SK-N-SH (cell line): ENCODE data around the gene SSTR3. TPM values are rescaled to one million over a fixed set of nuclear protein-coding genes. Genes with fewer than 3 reads are reported as not detected.

Experiments used
- CTCF ChIA-PET: fragments of 300-600, 350-600 bp; formaldehyde crosslinking; extraction: SDS; loops from one replicate; lab custom pipeline; 2021; lab: Yijun Ruan, JAX
- POLR2A ChIA-PET: fragments of 350-600 bp; sonication (Branson Sonifier 250); formaldehyde crosslinking; extraction: SDS; loops from one replicate; lab custom pipeline; 2020; ENCODE audit warnings: antibody characterized with exemption, inconsistent platforms; lab: Yijun Ruan, JAX
- DNase-seq: peaks from one replicate; pipeline ENCODE4 v3.0.0; 2012
- H2AFZ ChIP-seq: fragments of 200-600 bp; sonication (generic); 2 replicates; pipeline ENCODE4 v1.8.1; 2016; ENCODE audit warnings: antibody characterized with exemption, mild to moderate bottlenecking, low read depth
- H3F3A ChIP-seq: fragments of 200-600 bp; sonication (generic); replicated peaks from 2 replicates; pipeline ENCODE3; 2016; ENCODE audit warnings: antibody characterized with exemption, mild to moderate bottlenecking; ENCODE audit not compliant: insufficient read depth
- H3K27ac ChIP-seq, 2 experiments: fragments of 200-500 bp in 1 of 2; fragments of 200-600 bp in 1 of 2; sonication (Bioruptor generic) in 1 of 2; sonication (generic), shearing (Covaris generic) in 1 of 2; 2 replicates each; pipeline versions ENCODE4 v1.5.1 to v1.6.1; 2014 to 2016; ENCODE audit warnings: low read depth in 2 of 2, inconsistent platforms in 1 of 2, low read length in 1 of 2, mild to moderate bottlenecking in 1 of 2, mixed read lengths in 1 of 2
- H3K27me3 ChIP-seq: fragments of 200-600 bp; sonication (generic), shearing (Covaris generic); 2 replicates; pipeline ENCODE4 v1.6.1; 2016; ENCODE audit warnings: mixed run types; ENCODE audit not compliant: insufficient read depth
- H3K36me3 ChIP-seq, 2 experiments: fragments of 200-500 bp in 1 of 2; fragments of 200-600 bp in 1 of 2; sonication (Bioruptor generic) in 1 of 2; sonication (generic) in 1 of 2; replicated peaks in 1 of 2; 2 replicates each; pipeline versions ENCODE3 to v1.5.1; 2014 to 2016; ENCODE audit warnings: low read length in 1 of 2, mild to moderate bottlenecking in 1 of 2; ENCODE audit not compliant: insufficient read depth in 2 of 2, control insufficient read depth in 1 of 2
- H3K4me1 ChIP-seq, 2 experiments: fragments of 200-500 bp in 1 of 2; fragments of 200-600 bp in 1 of 2; sonication (Bioruptor generic) in 1 of 2; sonication (generic), shearing (Covaris generic) in 1 of 2; 2 replicates each; pipeline versions ENCODE4 v1.5.1 to v1.6.1; 2014 to 2016; ENCODE audit warnings: low read depth in 1 of 2, low read length in 1 of 2, mixed run types in 1 of 2; ENCODE audit not compliant: insufficient read depth in 2 of 2, control insufficient read depth in 1 of 2
- H3K4me2 ChIP-seq: fragments of 200-600 bp; sonication (generic), shearing (Covaris generic); 2 replicates; pipeline ENCODE4 v1.6.1; 2017; ENCODE audit warnings: mixed run types
- H3K4me3 ChIP-seq, 2 experiments: fragments of 200-500 bp in 1 of 2; fragments of 200-600 bp in 1 of 2; sonication (Bioruptor generic) in 1 of 2; sonication (generic), shearing (Covaris generic) in 1 of 2; 2 replicates each; pipeline versions ENCODE4 v1.5.1 to v1.8.1; 2014 to 2016; ENCODE audit warnings: low read depth in 2 of 2, inconsistent platforms in 1 of 2, low read length in 1 of 2, mild to moderate bottlenecking in 1 of 2, mixed read lengths in 1 of 2, moderate library complexity in 1 of 2
- H3K79me2 ChIP-seq: fragments of 200-600 bp; sonication (generic); 2 replicates; pipeline ENCODE4 v1.8.1; 2017; ENCODE audit warnings: mild to moderate bottlenecking; ENCODE audit not compliant: insufficient read depth
- H3K9ac ChIP-seq: fragments of 200-600 bp; sonication (generic); 2 replicates; pipeline ENCODE4 v1.6.1; 2017; ENCODE audit warnings: mixed run types
- H3K9me2 ChIP-seq: fragments of 200-600 bp; sonication (generic); 2 replicates; pipeline ENCODE4 v1.6.1; 2017; ENCODE audit warnings: mixed run types
- H3K9me3 ChIP-seq: fragments of 200-600 bp; sonication (generic); 2 replicates; pipeline ENCODE4 v1.6.1; 2017; ENCODE audit warnings: mixed run types, mild to moderate bottlenecking, moderate library complexity
- H4K20me1 ChIP-seq: fragments of 200-600 bp; sonication (generic); 2 replicates; pipeline ENCODE4 v1.6.1; 2017; ENCODE audit warnings: mild to moderate bottlenecking, mixed run types; ENCODE audit not compliant: insufficient read depth
- EP300 ChIP-seq, 2 experiments: IDR thresholded peaks; 2 replicates each; pipeline versions ENCODE4 v1.4.0 to v1.6.1; 2012; ENCODE audit warnings: borderline replicate concordance in 1 of 2, low read depth in 1 of 2, low read length in 1 of 2
- EZH2phosphoT487 ChIP-seq: fragments of 200-600 bp; sonication (generic); IDR thresholded peaks from 2 replicates; pipeline ENCODE4 v1.6.1; 2017; ENCODE audit warnings: low read depth, mixed run types, mild to moderate bottlenecking, antibody characterized with exemption, moderate library complexity, borderline replicate concordance
- FOXJ3 ChIP-seq: sonication (generic); formaldehyde crosslinking; IDR thresholded peaks from 2 replicates; pipeline ENCODE4 v1.5.1; 2020; ENCODE audit warnings: mild to moderate bottlenecking, missing genetic modification reagents
- GABPA ChIP-seq: IDR thresholded peaks from 2 replicates; pipeline ENCODE4 v1.4.0; 2012; ENCODE audit warnings: low read depth, mild to moderate bottlenecking
- GATA2 ChIP-seq: sonication (generic); formaldehyde crosslinking; IDR thresholded peaks from 2 replicates; pipeline ENCODE4 v1.5.0; 2020; ENCODE audit warnings: mild to moderate bottlenecking, missing genetic modification reagents
- JUND ChIP-seq: IDR thresholded peaks from 2 replicates; pipeline ENCODE4 v1.4.0; 2012
- RFX5 ChIP-seq: IDR thresholded peaks from 2 replicates; pipeline ENCODE4 v1.6.1; 2012; ENCODE audit warnings: mild to moderate bottlenecking, improper control_type of control experiment, low read length
- SMC3 ChIP-seq: IDR thresholded peaks from 2 replicates; pipeline ENCODE4 v1.6.1; 2012; ENCODE audit warnings: low read depth, low read length, improper control_type of control experiment
- TCF12 ChIP-seq: IDR thresholded peaks from 2 replicates; pipeline ENCODE4 v1.4.0; 2012
- TEAD4 ChIP-seq: IDR thresholded peaks from 2 replicates; pipeline ENCODE4 v1.4.0; 2012; ENCODE audit warnings: mild to moderate bottlenecking, borderline replicate concordance; ENCODE audit not compliant: insufficient read depth
- YY1 ChIP-seq: IDR thresholded peaks from 2 replicates; pipeline ENCODE4 v1.4.0; 2012; ENCODE audit warnings: low read depth, mild to moderate bottlenecking
- WGBS: methylation state at CpG from one replicate; pipeline ENCODE4 v1.1.6; 2017; ENCODE audit warnings: low lambda C conversion rate; 5-methylcytosine and 5-hydroxymethylcytosine counted together
- polyA plus RNA-seq, 3 experiments: library from polyadenylated mRNA; depleted of rRNA; stranded (reverse); fragments of >200 nt; gene quantifications; 2 replicates each; pipeline ENCODE4 v1.2.3, GENCODE V29; 2012
- TF ChIP-seq, protein P1 (sequence below): IDR thresholded peaks from 2 replicates; pipeline ENCODE4; 2012
- TF ChIP-seq, protein P2 (sequence below): fragments of 150-350 bp; IDR thresholded peaks from 2 replicates; pipeline ENCODE4 v1.6.1; 2016; ENCODE audit warnings: mild to moderate bottlenecking, low read depth, low read length
- TF ChIP-seq, protein P3 (sequence below): IDR thresholded peaks from 2 replicates; pipeline ENCODE4 v1.6.1; 2012; ENCODE audit warnings: mild to moderate bottlenecking, low read depth, low read length, moderate library complexity

SSTR3 gene
- polyA plus RNA-seq, 1 of the 3 experiments (the other 2 are of a cell fraction), result not detected

DNA sequence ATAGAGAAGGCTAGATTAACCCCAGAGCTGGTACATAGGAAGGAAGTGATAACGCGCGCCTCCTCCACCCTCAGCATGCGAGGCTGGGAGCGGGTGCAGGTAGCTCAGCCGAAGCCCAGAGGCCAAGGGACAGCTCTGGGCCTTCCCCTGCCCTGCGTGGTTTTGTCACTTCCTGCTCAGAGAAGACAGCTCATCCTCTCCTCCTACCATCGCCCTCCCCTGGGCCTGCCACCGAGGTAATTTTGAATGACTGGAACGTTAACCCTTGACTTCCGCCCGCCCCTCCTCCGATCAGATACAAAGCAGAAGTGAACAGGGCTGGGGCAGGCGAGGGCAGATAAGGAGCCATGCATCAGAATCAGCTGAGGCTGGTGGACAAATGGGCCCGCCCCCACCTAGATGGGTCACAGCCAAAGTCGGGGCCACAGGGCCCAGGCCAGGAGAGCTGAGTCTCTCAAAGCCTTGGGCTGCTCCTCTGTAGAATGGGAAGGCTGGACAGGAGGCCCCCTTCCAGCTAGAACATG, 30.2 kb upstream of the SSTR3 start (continued):
- TF ChIP-seq, protein P1, sequence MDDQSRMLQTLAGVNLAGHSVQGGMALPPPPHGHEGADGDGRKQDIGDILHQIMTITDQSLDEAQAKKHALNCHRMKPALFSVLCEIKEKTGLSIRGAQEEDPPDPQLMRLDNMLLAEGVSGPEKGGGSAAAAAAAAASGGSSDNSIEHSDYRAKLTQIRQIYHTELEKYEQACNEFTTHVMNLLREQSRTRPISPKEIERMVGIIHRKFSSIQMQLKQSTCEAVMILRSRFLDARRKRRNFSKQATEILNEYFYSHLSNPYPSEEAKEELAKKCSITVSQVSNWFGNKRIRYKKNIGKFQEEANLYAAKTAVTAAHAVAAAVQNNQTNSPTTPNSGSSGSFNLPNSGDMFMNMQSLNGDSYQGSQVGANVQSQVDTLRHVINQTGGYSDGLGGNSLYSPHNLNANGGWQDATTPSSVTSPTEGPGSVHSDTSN, result peak; percentile 37; the same call in 1 of the 2 replicates
- no peak for TF ChIP-seq RFX5
- peak; percentile 60; the same call in 1 of the 2 replicates for TF ChIP-seq GATA2
- TF ChIP-seq SMC3, result no peak
- TF ChIP-seq JUND, result no peak
- no peak for TF ChIP-seq YY1

DNA sequence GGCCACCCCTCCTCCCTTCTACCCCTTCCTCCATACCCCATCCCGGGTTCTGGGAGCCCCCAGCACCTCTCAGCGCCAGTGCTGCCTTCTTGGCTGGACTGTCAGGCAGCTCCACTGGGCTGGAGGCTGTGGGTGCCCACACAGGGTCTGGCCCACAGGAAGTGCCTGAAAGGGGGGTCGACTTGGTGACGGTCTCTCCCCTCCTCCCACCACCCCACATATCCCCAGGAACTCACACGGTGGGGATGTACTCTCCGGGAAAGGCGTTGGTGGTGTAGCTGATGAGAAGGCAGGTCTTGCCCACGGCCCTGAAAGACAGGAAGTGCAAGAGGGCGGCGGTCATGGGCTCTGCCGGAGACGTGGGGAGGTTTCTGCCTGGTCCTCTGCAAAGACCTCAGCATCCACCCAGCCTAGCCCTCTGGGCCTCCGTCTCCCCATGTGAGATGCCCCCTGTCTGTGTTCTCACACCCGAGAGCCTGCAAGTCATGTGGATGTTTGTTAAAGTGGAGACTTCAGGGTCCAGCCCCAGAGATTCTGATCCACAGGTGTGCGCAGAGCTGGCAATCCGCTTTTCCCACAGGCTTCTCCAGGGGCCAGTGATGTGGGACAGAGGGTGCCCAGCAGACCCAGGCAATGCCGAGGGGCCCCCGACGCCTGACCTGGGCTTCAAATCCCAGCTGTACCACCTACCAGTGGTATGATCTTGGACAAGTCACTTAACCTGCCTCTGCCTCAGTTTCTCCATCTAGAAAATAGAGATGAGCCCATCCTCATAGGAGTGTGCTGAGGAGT, 29.3 kb upstream of the SSTR3 start:
- peak; percentile 18 for DNase-seq
- H2AFZ ChIP-seq, result no peak overlapping the region
- peaks cover 7 to 11% of the 10 kb centered on the region in 2 experiments; a peak in 3 of 4 replicates for H3K4me1 ChIP-seq
- H3K9me3 ChIP-seq, result no peaks in the 10 kb centered on the region
- ChIA-PET POLR2A (interaction anchor here (1.1 kb wide), 1 partner anchor 43 kb away, joined by 3 read pairs; no protein-coding TSS in a partner anchor), CTCF (interaction anchor here (1.0 to 14.4 kb wide), 7 partner anchors 12 to 257 kb away, joined by 3 to 124 read pairs (median 4); no protein-coding TSS in a partner anchor)
- H3K36me3 ChIP-seq, result no peaks in the 10 kb centered on the region
- no peak overlapping the region for H3K4me2 ChIP-seq
- H3K27ac ChIP-seq, result no peak overlapping the region
- H3K27me3 ChIP-seq, result no peaks in the 10 kb centered on the region
- no peak overlapping the region for H3K9ac ChIP-seq
- peaks cover 4% of the 10 kb centered on the region for H3F3A ChIP-seq
- H3K4me3 ChIP-seq, result no peak overlapping the region
- H3K79me2 ChIP-seq, result no peaks in the 10 kb centered on the region
- H3K9me2 ChIP-seq, result no peaks in the 10 kb centered on the region
- no peaks in the 10 kb centered on the region for H4K20me1 ChIP-seq
- TF ChIP-seq EZH2phosphoT487, result no peak
- TF ChIP-seq, protein P1, result no peak
- TF ChIP-seq TEAD4, result no peak
- no peak for TF ChIP-seq TCF12
- no peak for TF ChIP-seq EP300 (IDR thresholded peaks at IDR 0.05; ENCODE audit: borderline replicate concordance in 1 of 2, low read depth in 1 of 2, low read length in 1 of 2)
- TF ChIP-seq, protein P2, sequence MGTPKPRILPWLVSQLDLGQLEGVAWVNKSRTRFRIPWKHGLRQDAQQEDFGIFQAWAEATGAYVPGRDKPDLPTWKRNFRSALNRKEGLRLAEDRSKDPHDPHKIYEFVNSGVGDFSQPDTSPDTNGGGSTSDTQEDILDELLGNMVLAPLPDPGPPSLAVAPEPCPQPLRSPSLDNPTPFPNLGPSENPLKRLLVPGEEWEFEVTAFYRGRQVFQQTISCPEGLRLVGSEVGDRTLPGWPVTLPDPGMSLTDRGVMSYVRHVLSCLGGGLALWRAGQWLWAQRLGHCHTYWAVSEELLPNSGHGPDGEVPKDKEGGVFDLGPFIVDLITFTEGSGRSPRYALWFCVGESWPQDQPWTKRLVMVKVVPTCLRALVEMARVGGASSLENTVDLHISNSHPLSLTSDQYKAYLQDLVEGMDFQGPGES, result no peak
- TF ChIP-seq, protein P3, sequence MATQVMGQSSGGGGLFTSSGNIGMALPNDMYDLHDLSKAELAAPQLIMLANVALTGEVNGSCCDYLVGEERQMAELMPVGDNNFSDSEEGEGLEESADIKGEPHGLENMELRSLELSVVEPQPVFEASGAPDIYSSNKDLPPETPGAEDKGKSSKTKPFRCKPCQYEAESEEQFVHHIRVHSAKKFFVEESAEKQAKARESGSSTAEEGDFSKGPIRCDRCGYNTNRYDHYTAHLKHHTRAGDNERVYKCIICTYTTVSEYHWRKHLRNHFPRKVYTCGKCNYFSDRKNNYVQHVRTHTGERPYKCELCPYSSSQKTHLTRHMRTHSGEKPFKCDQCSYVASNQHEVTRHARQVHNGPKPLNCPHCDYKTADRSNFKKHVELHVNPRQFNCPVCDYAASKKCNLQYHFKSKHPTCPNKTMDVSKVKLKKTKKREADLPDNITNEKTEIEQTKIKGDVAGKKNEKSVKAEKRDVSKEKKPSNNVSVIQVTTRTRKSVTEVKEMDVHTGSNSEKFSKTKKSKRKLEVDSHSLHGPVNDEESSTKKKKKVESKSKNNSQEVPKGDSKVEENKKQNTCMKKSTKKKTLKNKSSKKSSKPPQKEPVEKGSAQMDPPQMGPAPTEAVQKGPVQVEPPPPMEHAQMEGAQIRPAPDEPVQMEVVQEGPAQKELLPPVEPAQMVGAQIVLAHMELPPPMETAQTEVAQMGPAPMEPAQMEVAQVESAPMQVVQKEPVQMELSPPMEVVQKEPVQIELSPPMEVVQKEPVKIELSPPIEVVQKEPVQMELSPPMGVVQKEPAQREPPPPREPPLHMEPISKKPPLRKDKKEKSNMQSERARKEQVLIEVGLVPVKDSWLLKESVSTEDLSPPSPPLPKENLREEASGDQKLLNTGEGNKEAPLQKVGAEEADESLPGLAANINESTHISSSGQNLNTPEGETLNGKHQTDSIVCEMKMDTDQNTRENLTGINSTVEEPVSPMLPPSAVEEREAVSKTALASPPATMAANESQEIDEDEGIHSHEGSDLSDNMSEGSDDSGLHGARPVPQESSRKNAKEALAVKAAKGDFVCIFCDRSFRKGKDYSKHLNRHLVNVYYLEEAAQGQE, result no peak
- no peak for TF ChIP-seq GABPA
- no peak for TF ChIP-seq FOXJ3 (CRISPR knock-in tag)
- 84% methylated on average over 12 of the region's 19 CpGs for WGBS
